ENCODE results near the gene PLXNA1.

DNA sequence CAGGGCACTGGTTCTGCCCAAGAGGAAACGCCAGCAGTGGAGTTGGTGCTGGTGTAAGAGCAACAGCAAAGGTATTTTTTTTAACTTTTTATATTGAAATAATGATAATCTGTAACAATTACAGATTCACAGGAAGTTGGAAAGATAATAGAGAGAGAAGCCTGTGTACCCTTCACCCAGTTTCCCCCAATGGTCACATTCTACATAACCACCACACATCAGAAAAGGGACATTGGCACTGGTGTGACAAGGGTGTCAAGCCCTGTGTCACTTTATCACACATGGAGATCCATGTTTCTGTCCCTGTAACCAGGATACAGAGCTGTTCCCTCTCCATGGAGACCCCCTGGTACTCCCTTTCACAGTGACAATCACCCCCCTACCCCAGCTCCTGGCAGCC, 9.1 kb upstream of the PLXNA1 start:
- TF ChIP-seq, protein P1, sequence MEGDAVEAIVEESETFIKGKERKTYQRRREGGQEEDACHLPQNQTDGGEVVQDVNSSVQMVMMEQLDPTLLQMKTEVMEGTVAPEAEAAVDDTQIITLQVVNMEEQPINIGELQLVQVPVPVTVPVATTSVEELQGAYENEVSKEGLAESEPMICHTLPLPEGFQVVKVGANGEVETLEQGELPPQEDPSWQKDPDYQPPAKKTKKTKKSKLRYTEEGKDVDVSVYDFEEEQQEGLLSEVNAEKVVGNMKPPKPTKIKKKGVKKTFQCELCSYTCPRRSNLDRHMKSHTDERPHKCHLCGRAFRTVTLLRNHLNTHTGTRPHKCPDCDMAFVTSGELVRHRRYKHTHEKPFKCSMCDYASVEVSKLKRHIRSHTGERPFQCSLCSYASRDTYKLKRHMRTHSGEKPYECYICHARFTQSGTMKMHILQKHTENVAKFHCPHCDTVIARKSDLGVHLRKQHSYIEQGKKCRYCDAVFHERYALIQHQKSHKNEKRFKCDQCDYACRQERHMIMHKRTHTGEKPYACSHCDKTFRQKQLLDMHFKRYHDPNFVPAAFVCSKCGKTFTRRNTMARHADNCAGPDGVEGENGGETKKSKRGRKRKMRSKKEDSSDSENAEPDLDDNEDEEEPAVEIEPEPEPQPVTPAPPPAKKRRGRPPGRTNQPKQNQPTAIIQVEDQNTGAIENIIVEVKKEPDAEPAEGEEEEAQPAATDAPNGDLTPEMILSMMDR (IDR thresholded peaks at IDR 0.05; ENCODE audit: insufficient read depth, low read length, poor library complexity, severe bottlenecking): no peak
- no peak for TF ChIP-seq EZH2phosphoT487 (conservative IDR thresholded peaks at IDR 0.05; ENCODE audit: low read length)

Measured in SU-DHL-6 (cell line).